H1 (cell line): ENCODE measurements around the gene KIAA0040. TPM values are rescaled to one million over a fixed set of nuclear protein-coding genes. Genes with fewer than 3 reads are reported as not detected.

Source experiments
- CTCF ChIA-PET: fragments of 300-600 bp; sonication (Branson Sonifier 250); formaldehyde crosslinking; loops from one replicate; lab custom pipeline; 2021; ENCODE audit not compliant: partially characterized antibody; lab: Charles Lee
- POLR2A ChIA-PET: fragments of 300-600 bp; sonication (Branson Sonifier 250); formaldehyde crosslinking; loops from one replicate; lab custom pipeline; 2021; ENCODE audit warnings: inconsistent platforms; ENCODE audit not compliant: partially characterized antibody; lab: Charles Lee
- DNase-seq, 2 experiments: peaks; one replicate each; pipeline versions ENCODE4 v3.0.0 to v3.0.0-alpha.2; 2010 to 2022; ENCODE audit warnings: low spot score in 2 of 2, low read depth in 1 of 2, mixed read lengths in 1 of 2
- FAIRE-seq: peaks from 2 replicates; lab custom pipeline; 2011; peaks lifted over from hg19 to GRCh38; lab: Jason Lieb, UNC
- H2AFZ ChIP-seq: 2 replicates; pipeline ENCODE4 v1.8.1; 2012; ENCODE audit warnings: low read length, inconsistent platforms
- H2AK5ac ChIP-seq: 2 replicates; pipeline ENCODE4 v1.6.1; 2013; ENCODE audit warnings: low read depth, low read length
- H2BK120ac ChIP-seq: replicated peaks from 2 replicates; pipeline ENCODE3; 2013; ENCODE audit warnings: low read depth, low read length, inconsistent platforms
- H2BK12ac ChIP-seq: 2 replicates; pipeline ENCODE4 v1.6.1; 2013; ENCODE audit warnings: low read depth, low read length
- H2BK15ac ChIP-seq: 2 replicates; pipeline ENCODE4 v1.6.1; 2013; ENCODE audit warnings: low read length
- H2BK20ac ChIP-seq: 2 replicates; pipeline ENCODE4 v1.6.1; 2013; ENCODE audit warnings: low read length
- H2BK5ac ChIP-seq: 2 replicates; pipeline ENCODE4 v1.6.1; 2013; ENCODE audit warnings: low read depth, low read length
- H3K14ac ChIP-seq: 2 replicates; pipeline ENCODE4 v1.6.1; 2013; ENCODE audit warnings: inconsistent platforms; ENCODE audit not compliant: insufficient read length
- H3K18ac ChIP-seq: 2 replicates; pipeline ENCODE4 v1.6.1; 2013; ENCODE audit warnings: low read length; ENCODE audit errors: extremely low read depth
- H3K23ac ChIP-seq: 2 replicates; pipeline ENCODE4 v1.6.1; 2013; ENCODE audit warnings: inconsistent platforms; ENCODE audit not compliant: insufficient read length
- H3K23me2 ChIP-seq: 2 replicates; pipeline ENCODE4 v1.6.1; 2013; ENCODE audit warnings: low read depth, low read length
- H3K27ac ChIP-seq: 2 replicates; pipeline ENCODE4 v1.6.1; 2011; ENCODE audit warnings: low read depth, low read length, inconsistent platforms
- H3K27me3 ChIP-seq, 4 experiments: replicated peaks in 1 of 4; 1 replicate in 1 of 4; 2 replicates in 3 of 4; pipeline versions ENCODE4 v1.6.1 to v1.8.1; 2011 to 2013; ENCODE audit warnings: low read length in 3 of 4, mild to moderate bottlenecking in 3 of 4, inconsistent platforms in 2 of 4, mixed read lengths in 2 of 4, moderate library complexity in 1 of 4; ENCODE audit not compliant: control insufficient read depth in 3 of 4, insufficient read depth in 3 of 4; ENCODE audit errors: extremely low read depth in 1 of 4
- H3K36me3 ChIP-seq, 4 experiments: 2 replicates each; pipeline versions ENCODE4 v1.6.1 to v1.8.1; 2011 to 2013; ENCODE audit warnings: mild to moderate bottlenecking in 4 of 4, low read length in 3 of 4, moderate library complexity in 2 of 4, control low read depth in 1 of 4, inconsistent platforms in 1 of 4; ENCODE audit not compliant: insufficient read depth in 4 of 4, control insufficient read depth in 2 of 4
- H3K4ac ChIP-seq: replicated peaks from 2 replicates; pipeline ENCODE3; 2013; ENCODE audit warnings: low read length, low read depth, mixed read lengths, inconsistent platforms; ENCODE audit not compliant: insufficient read length
- H3K4me1 ChIP-seq, 4 experiments: replicated peaks in 1 of 4; 1 replicate in 1 of 4; 2 replicates in 3 of 4; pipeline versions ENCODE4 v1.6.1 to v1.8.1; 2011 to 2013; ENCODE audit warnings: low read length in 3 of 4, inconsistent platforms in 2 of 4, mixed read lengths in 1 of 4; ENCODE audit not compliant: insufficient read depth in 4 of 4, control insufficient read depth in 3 of 4
- H3K4me2 ChIP-seq, 2 experiments: 2 replicates each; pipeline versions ENCODE4 v1.6.1 to v1.8.1; 2011 to 2013; ENCODE audit warnings: low read depth in 2 of 2, low read length in 2 of 2, control low read depth in 1 of 2, inconsistent platforms in 1 of 2, mild to moderate bottlenecking in 1 of 2; ENCODE audit not compliant: insufficient read depth in 1 of 2
- H3K4me3 ChIP-seq, 4 experiments: fragments of 200-600, 300-600 bp in 1 of 4; sonication (generic), shearing (Covaris generic), sonication (Bioruptor Twin) in 1 of 4; 2 replicates each; pipeline versions ENCODE4 v1.5.1 to v1.8.1; 2011 to 2016; ENCODE audit warnings: low read length in 4 of 4, low read depth in 3 of 4, control low read depth in 2 of 4, inconsistent platforms in 2 of 4, mild to moderate bottlenecking in 2 of 4, mixed read lengths in 1 of 4, moderate library complexity in 1 of 4; ENCODE audit not compliant: insufficient read depth in 2 of 4; ENCODE audit errors: extremely low read depth in 1 of 4
- H3K56ac ChIP-seq: replicated peaks from 2 replicates; pipeline ENCODE3; 2013; ENCODE audit warnings: low read depth, mild to moderate bottlenecking, mixed read lengths, low read length, inconsistent platforms; ENCODE audit not compliant: insufficient read length
- H3K79me1 ChIP-seq: 2 replicates; pipeline ENCODE4 v1.6.1; 2013; ENCODE audit warnings: low read depth, low read length, control low read depth
- H3K79me2 ChIP-seq, 2 experiments: 2 replicates each; pipeline versions ENCODE4 v1.6.1 to v1.8.1; 2012 to 2013; ENCODE audit warnings: low read length in 2 of 2, mild to moderate bottlenecking in 2 of 2, inconsistent platforms in 1 of 2; ENCODE audit not compliant: insufficient read depth in 2 of 2, control insufficient read depth in 1 of 2
- H3K9ac ChIP-seq, 4 experiments: replicated peaks in 1 of 4; 1 replicate in 1 of 4; 2 replicates in 3 of 4; pipeline versions ENCODE4 v1.6.1 to v1.8.1; 2011 to 2013; ENCODE audit warnings: low read depth in 3 of 4, low read length in 3 of 4, control low read depth in 2 of 4, mild to moderate bottlenecking in 2 of 4, moderate library complexity in 2 of 4, inconsistent platforms in 1 of 4; ENCODE audit errors: extremely low read depth in 1 of 4
- H3K9me3 ChIP-seq, 2 experiments: 2 replicates each; pipeline versions ENCODE4 v1.6.1 to v1.8.1; 2012 to 2013; ENCODE audit warnings: mild to moderate bottlenecking in 2 of 2, moderate library complexity in 2 of 2, control low read depth in 1 of 2, inconsistent platforms in 1 of 2, low read depth in 1 of 2, low read length in 1 of 2, mixed read lengths in 1 of 2; ENCODE audit not compliant: insufficient read depth in 2 of 2
- H4K20me1 ChIP-seq, 2 experiments: replicated peaks in 1 of 2; 2 replicates each; pipeline versions ENCODE3 to v1.8.1; 2011 to 2013; ENCODE audit warnings: inconsistent platforms in 2 of 2, low read length in 2 of 2, mild to moderate bottlenecking in 1 of 2; ENCODE audit not compliant: insufficient read depth in 2 of 2, control insufficient read depth in 1 of 2
- H4K5ac ChIP-seq: 2 replicates; pipeline ENCODE4 v1.6.1; 2013; ENCODE audit warnings: low read length, low read depth, mixed read lengths, inconsistent platforms; ENCODE audit not compliant: insufficient read length
- H4K8ac ChIP-seq: 2 replicates; pipeline ENCODE4 v1.8.0; 2013; ENCODE audit warnings: mild to moderate bottlenecking, moderate library complexity, low read length, inconsistent platforms; ENCODE audit not compliant: insufficient read depth; ENCODE audit errors: extremely low read depth
- H4K91ac ChIP-seq: replicated peaks from 2 replicates; pipeline ENCODE3; 2013; ENCODE audit warnings: low read length, mixed read lengths, inconsistent platforms; ENCODE audit not compliant: insufficient read length
- WGBS, 2 experiments: shearing (Covaris generic) in 1 of 2; methylation state at CpG; one replicate each; pipeline versions ENCODE4 v1.1.6 to v1.1.7; 2013 to 2015; ENCODE audit warnings: low lambda C conversion rate in 2 of 2, mixed read lengths in 2 of 2, inconsistent platforms in 1 of 2, low coverage in 1 of 2, missing lambda C conversion rate in 1 of 2; ENCODE audit not compliant: insufficient replicate concordance in 2 of 2, insufficient coverage in 1 of 2, insufficient read length in 1 of 2; ENCODE audit errors: extremely low coverage in 1 of 2, missing lambda C conversion rate in 1 of 2; 5-methylcytosine and 5-hydroxymethylcytosine counted together
- polyA plus RNA-seq, 7 experiments: library from polyadenylated mRNA; depleted of rRNA in 3 of 7; stranded (reverse) in 5 of 7; unstranded in 2 of 7; fragments of >200 nt in 5 of 7; fragments of 200-250 nt in 2 of 7; gene quantifications; 1 replicate in 5 of 7; 2 replicates in 1 of 7; 4 replicates in 1 of 7; pipeline versions ENCODE4 v1.2.1 to v1.2.3, GENCODE V29; 2011 to 2013; ENCODE audit warnings: missing spikeins in 2 of 7, mixed read lengths in 2 of 7
- total RNA-seq: library from RNA; stranded (reverse); fragmentation: NEBNext Ultra II Directional; extraction: Animal tissue kit (Norgen Biotek cat#: 25700); gene quantifications from 2 replicates; pipeline ENCODE4 v1.2.1, GENCODE V29; 2021

The KIAA0040 gene
- total and polyA plus RNA-seq, 2 of the 8 experiments (the other 6 are each of a cell fraction or from before 2014, with no cell fraction given) = 11.0 to 14.1 TPM

GRCh38 chr1:175219774-175220173, 27.2 kb upstream of the KIAA0040 start:
- CTCF ChIA-PET = interaction anchor here (1.0 to 4.3 kb wide), 4 partner anchors 26 to 98 kb away, joined by 3 to 43 read pairs (median 4); no protein-coding TSS in a partner anchor
- Histone ChIP-seq H3K9ac (no peak overlapping the region), H3K23ac (no peak overlapping the region), H4K5ac (no peak overlapping the region), H2AFZ (no peak overlapping the region), H4K91ac (no peak overlapping the region), H3K4ac (no peak overlapping the region), H3K27me3 (no peaks in the 10 kb centered on the region; a peak in 1 of 7 replicates), H3K79me2 (no peaks in the 10 kb centered on the region), H3K27ac (no peak overlapping the region), H3K23me2 (no peaks in the 10 kb centered on the region), H4K20me1 (no peaks in the 10 kb centered on the region), H2BK5ac (no peak overlapping the region), H3K18ac (no peak overlapping the region), H2BK15ac (no peak overlapping the region), H3K4me1 (peaks cover 2 to 12% (median 6%) of the 10 kb centered on the region in 4 experiments), H3K9me3 (no peaks in the 10 kb centered on the region), H2BK12ac (no peak overlapping the region), H2BK120ac (no peak overlapping the region), H3K4me2 (no peak overlapping the region), H2AK5ac (no peak overlapping the region), H4K8ac (no peak overlapping the region), H3K56ac (no peak overlapping the region), H3K14ac (no peak overlapping the region), H2BK20ac (no peak overlapping the region), H3K79me1 (no peaks in the 10 kb centered on the region), H3K4me3 (no peak overlapping the region), H3K36me3 (no peaks in the 10 kb centered on the region)
- WGBS, 2 experiments = 85% methylated on average over 2 of the region's 2 CpGs; no CpG with 5 or more reads in 1 of the 2 experiments
- DNase-seq (no peak), FAIRE-seq (no peak)
- POLR2A ChIA-PET = no interaction called here
